ENCODE data around the gene CCR4. TPM values are rescaled to one million over a fixed set of nuclear protein-coding genes. Genes with fewer than 3 reads are reported as not detected.

Gene CCR4
- total RNA-seq, 1 experiment from 2014 or later: not detected

GRCh38 chr3:32952369-32953077 is 1.1 kb downstream of the CCR4 start:
- Mint-ChIP-seq H3K9me3 (ENCODE audit: unreplicated experiment) (no peaks in the 10 kb centered on the region), H3K4me1 (ENCODE audit: low read depth, unreplicated experiment) (peaks cover 10% of the 10 kb centered on the region), H3K27ac (ENCODE audit: unreplicated experiment) (no peak overlapping the region), H3K36me3 (ENCODE audit: insufficient read depth, unreplicated experiment) (no peaks in the 10 kb centered on the region), H3K27me3 (ENCODE audit: insufficient read depth, unreplicated experiment) (no peaks in the 10 kb centered on the region), H3K4me3 (ENCODE audit: unreplicated experiment) (no peak overlapping the region)
- Histone ChIP-seq H3K27me3 (replicated peaks; ENCODE audit: control insufficient read depth, insufficient read depth, low read length) (no peaks in the 10 kb centered on the region; the same call in 1 of the 2 replicates), H3K9me3 (no peaks in the 10 kb centered on the region), H3K36me3 (ENCODE audit: control insufficient read depth, insufficient read depth, low read length) (no peaks in the 10 kb centered on the region), H3K4me3 (ENCODE audit: low read depth, low read length) (no peak overlapping the region), H3K4me1 (no peaks in the 10 kb centered on the region)
- BruUV-seq (replicated peaks): no TSS peak
- DNase-seq: no peak
- TF ChIP-seq CTCF (IDR thresholded peaks at IDR 0.05; ENCODE audit: insufficient read depth in 1 of 2, low read depth in 1 of 2, low read length in 1 of 2, severe bottlenecking in 1 of 2, unreplicated experiment in 1 of 2): no peak
- ChIA-PET CTCF (no interaction called here), POLR2A (no interaction called here)
- intact Hi-C loops (cut with micrococcal nuclease; ENCODE audit: unreplicated experiment): no loop called here

GRCh38 chr3:32954506-32954905 is 3.1 kb downstream of the CCR4 start:
- no peak for TF ChIP-seq CTCF (IDR thresholded peaks at IDR 0.05; ENCODE audit: insufficient read depth in 1 of 2, low read depth in 1 of 2, low read length in 1 of 2, severe bottlenecking in 1 of 2, unreplicated experiment in 1 of 2)

GRCh38 chr3:32956750-32957570 is 5.5 kb downstream of the CCR4 start:
- DNase-seq: no peak
- no peak overlapping the region for H3K4me3 Mint-ChIP-seq (ENCODE audit: unreplicated experiment)
- TF ChIP-seq CTCF (IDR thresholded peaks at IDR 0.05; ENCODE audit: insufficient read depth in 1 of 2, low read depth in 1 of 2, low read length in 1 of 2, severe bottlenecking in 1 of 2, unreplicated experiment in 1 of 2): no peak
- Histone ChIP-seq H3K9me3 (no peaks in the 10 kb centered on the region), H3K27me3 (replicated peaks; ENCODE audit: control insufficient read depth, insufficient read depth, low read length) (no peaks in the 10 kb centered on the region), H3K4me3 (ENCODE audit: low read depth, low read length) (no peak overlapping the region), H3K36me3 (ENCODE audit: control insufficient read depth, insufficient read depth, low read length) (no peaks in the 10 kb centered on the region), H3K4me1 (0 out of 2 replicates have a peak, but pooled peaks cover 5% of the 10 kb centered on the region)
- CTCF ChIA-PET: interaction anchor here (0.7 to 0.9 kb wide), 2 partner anchors 8 kb away, joined by 3 read pairs; no protein-coding TSS in a partner anchor
- no peak overlapping the region for H3K27ac Mint-ChIP-seq (ENCODE audit: unreplicated experiment)
- H3K36me3 Mint-ChIP-seq (ENCODE audit: insufficient read depth, unreplicated experiment): no peaks in the 10 kb centered on the region
- intact Hi-C loops (cut with micrococcal nuclease; ENCODE audit: unreplicated experiment): no loop called here
- H3K27me3 Mint-ChIP-seq (ENCODE audit: insufficient read depth, unreplicated experiment): no peaks in the 10 kb centered on the region
- POLR2A ChIA-PET: no interaction called here
- H3K9me3 Mint-ChIP-seq (ENCODE audit: unreplicated experiment): no peaks in the 10 kb centered on the region
- H3K4me1 Mint-ChIP-seq (ENCODE audit: low read depth, unreplicated experiment): peaks cover 10% of the 10 kb centered on the region
- no TSS peak for BruUV-seq (replicated peaks)

More at GRCh38 chr3:32954506-32954905, 3.1 kb downstream of the CCR4 start:
- no peaks in the 10 kb centered on the region for H3K9me3 ChIP-seq
- CTCF ChIA-PET: no interaction called here
- Mint-ChIP-seq H3K4me1 (ENCODE audit: low read depth, unreplicated experiment) (peaks cover 10% of the 10 kb centered on the region), H3K36me3 (ENCODE audit: insufficient read depth, unreplicated experiment) (no peaks in the 10 kb centered on the region), H3K4me3 (ENCODE audit: unreplicated experiment) (no peak overlapping the region), H3K9me3 (ENCODE audit: unreplicated experiment) (no peaks in the 10 kb centered on the region), H3K27ac (ENCODE audit: unreplicated experiment) (no peak overlapping the region), H3K27me3 (ENCODE audit: insufficient read depth, unreplicated experiment) (no peaks in the 10 kb centered on the region)
- POLR2A ChIA-PET: no interaction called here
- H3K36me3 ChIP-seq (ENCODE audit: control insufficient read depth, insufficient read depth, low read length): no peaks in the 10 kb centered on the region
- no peak overlapping the region for H3K4me3 ChIP-seq (ENCODE audit: low read depth, low read length)
- BruUV-seq (replicated peaks): no TSS peak
- 0 out of 2 replicates have a peak, but pooled peaks cover 5% of the 10 kb centered on the region for H3K4me1 ChIP-seq
- intact Hi-C loops (cut with micrococcal nuclease; ENCODE audit: unreplicated experiment): no loop called here
- H3K27me3 ChIP-seq (replicated peaks; ENCODE audit: control insufficient read depth, insufficient read depth, low read length): no peaks in the 10 kb centered on the region; the same call in 1 of the 2 replicates
- DNase-seq: no peak
